NCI-H460 (cell line): ENCODE data around the gene HECTD4. TPM values are rescaled to one million over a fixed set of nuclear protein-coding genes. Genes with fewer than 3 reads are reported as not detected.
"Not testable (repeated sequence)": the region's sequence is repeated elsewhere in the genome, so short reads cannot be mapped to it uniquely, and the experiment has no call there.

Experiments used
- DNase-seq: peaks from one replicate; pipeline ENCODE4 v3.0.0-alpha.2; 2016; ENCODE audit warnings: low read depth; ENCODE audit errors: extremely low read depth
- total RNA-seq: library from RNA; depleted of rRNA; stranded (reverse); fragments of >200 nt; shearing (Covaris generic); gene quantifications from 2 replicates; pipeline ENCODE4 v1.2.3, GENCODE V29; 2014

HECTD4 gene
- total RNA-seq, 1 experiment from 2014 or later: 13.6 TPM

GRCh38 chr12:112285600-112286401 is 96.4 kb downstream of the HECTD4 start:
- DNase-seq: no peak

- DNase-seq: no peak
Observed at GRCh38 chr12:112283546-112283945, 98.7 kb downstream of the HECTD4 start.

DNA sequence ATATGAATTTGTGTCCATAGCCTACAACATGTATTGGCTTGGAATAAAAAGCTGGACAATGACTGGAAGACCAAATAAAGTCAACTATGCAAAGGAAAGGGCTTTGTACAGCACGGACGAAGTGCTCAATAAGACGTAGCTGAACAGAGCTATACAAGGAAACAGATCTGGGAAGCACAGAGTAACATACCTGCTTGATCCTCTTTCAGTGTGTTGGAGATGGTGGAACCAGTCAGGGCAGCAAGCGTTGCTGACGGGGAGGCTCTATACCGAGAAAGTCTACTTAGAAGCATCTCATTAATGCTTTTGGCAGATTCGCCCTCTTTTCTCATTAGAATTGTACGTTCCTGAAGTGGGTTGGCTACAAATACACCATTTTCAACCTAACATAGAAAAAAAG is 99.3 kb downstream of the HECTD4 start:
- DNase-seq: no peak

- DNase-seq: no peak
Observed at GRCh38 chr12:112275836-112276235, 106.4 kb downstream of the HECTD4 start.

DNA sequence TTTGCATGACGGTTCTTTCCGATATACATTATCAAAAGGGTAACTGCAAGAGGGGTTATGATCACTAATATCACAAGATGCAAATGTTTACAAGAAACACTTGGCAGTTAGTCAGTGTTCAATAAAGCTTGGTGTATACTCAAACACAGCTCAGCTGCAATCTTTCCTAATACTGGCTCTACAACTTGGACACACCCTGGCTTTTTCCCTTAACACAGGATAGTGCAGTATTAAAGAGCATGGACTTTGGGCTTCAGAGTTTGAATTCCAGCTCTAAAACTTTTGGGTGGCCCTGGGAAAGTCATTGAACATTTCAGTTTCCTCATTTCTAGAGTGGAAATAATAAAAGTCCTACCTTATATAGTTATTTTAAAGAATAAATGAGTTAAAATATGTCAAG is 107.0 kb downstream of the HECTD4 start:
- DNase-seq: no peak

- DNase-seq: no peak
Observed at GRCh38 chr12:112270673-112271072, 111.6 kb downstream of the HECTD4 start.

DNA sequence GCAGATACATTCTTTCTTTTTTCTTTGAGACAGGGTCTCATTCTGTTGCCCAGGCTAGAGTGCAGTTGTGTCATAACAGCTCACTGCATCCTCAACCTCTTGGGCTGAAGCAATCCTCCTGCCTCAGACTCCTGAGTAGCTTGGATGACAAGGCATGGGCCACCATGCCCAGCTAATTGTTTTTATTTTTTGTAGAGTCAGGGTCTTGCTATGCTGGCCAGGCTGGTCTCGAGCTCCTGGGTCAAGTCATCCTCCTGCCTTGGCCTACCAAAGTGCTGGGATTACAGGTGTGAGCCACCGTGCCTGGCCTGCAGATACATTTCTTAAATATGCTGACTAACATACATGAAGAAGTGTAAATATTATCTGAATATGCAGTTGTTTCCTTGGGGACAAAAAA is 115.8 kb downstream of the HECTD4 start:
- DNase-seq: no peak

DNA sequence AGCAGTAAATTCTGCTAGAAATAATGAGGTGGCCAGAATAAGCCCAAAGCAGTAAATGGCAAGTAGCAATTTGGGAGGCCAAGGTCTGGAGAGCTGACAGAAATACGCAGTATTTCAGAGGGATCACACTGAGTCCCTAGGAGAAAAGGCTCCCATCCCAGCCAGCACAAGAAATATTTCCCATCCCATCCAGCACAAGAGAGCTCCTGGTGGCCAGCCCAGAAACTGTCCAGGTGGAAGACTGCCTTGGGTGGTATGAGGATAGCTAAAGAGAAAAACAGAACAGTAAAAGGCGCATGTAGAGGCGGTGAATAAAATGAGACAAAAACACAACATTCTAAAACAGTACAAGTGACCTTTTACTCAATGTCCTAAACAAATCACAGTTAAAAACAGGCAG is 120.7 kb downstream of the HECTD4 start:
- peak; percentile 3 for DNase-seq

DNA sequence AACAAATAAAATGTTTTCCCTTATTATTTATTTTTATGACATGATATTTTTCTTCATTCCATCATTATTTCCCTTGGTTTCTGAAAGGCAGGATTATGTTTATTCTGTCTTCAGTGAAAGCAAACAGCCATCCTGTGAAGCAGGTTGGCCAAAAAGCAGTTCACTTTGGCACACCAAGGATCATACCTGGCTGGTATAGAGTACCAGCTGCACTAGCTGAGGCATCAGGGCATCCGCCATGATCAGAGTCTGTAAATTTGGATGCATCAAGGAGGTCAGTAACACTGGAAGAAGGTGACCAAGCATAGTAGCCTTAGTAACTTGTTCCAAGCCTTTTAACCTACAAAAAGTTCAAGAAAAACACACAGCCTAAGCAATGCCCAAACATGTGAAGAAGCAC is 123.3 kb downstream of the HECTD4 start:
- no peak for DNase-seq

GRCh38 chr12:112256780-112257179 is 125.5 kb downstream of the HECTD4 start:
- DNase-seq: no peak

- DNase-seq: no peak
Observed at GRCh38 chr12:112252184-112252583, 130.0 kb downstream of the HECTD4 start.

GRCh38 chr12:112244902-112245301 is 137.3 kb downstream of the HECTD4 start:
- not testable (repeated sequence) for DNase-seq

DNA sequence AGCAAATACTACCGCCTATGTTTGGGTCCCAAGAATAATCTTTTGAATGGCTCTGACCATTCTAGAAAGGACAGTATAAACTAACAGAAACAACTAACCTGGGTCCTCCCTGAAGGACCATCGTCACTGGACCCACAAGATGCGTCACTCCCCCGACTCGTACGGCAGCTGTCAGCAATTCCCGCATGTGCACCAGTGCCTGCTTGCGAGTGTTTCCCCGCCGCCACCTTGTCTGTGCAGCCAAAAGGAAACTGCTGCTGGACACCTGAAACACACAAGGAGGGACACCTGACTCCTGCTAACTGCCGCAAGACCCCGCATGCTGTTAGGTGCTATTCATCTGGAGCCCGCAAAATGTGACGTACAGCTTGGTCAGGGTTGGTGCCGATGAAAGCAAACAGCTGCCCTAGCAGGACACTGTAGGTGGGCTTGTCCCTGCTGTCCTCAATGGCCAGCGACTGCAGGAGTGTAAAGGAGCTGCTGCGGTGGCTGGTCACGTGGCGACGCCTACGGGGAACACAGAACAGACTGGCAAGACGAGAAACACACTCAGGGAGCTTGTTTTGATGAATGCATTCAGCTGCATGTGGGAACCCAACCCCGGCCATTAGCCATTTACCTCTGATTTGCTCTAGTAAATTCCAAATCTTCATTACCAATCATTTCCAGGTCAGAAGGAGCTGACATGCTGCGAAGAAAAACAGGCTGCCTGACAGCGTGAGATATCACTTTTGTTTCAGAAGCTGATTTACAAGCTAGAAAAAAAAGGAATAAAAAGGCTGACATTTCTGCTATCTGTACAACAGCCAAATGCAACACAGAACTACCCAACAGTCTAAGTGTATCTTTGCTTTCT is 138.7 kb downstream of the HECTD4 start:
- DNase-seq: no peak

DNA sequence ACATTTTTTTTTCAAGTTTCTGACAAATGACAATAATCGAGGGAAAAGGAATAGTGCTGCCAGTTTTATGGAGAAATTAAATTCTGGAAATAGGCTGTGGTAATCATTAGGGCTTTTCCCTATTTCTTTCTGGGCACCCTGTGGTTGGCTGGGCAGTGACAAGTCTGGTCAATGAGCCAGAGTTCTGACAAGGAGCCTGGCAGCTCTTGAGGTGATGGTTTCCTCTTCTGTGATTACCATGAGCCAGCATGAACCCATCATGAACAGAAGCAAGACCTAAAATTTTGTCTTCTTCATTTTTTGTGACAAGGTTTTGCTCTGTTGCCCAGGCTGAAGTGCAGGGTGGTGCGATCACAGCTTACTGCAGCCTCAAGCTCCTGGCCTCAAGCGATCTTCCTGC is 141.1 kb downstream of the HECTD4 start:
- no peak for DNase-seq

DNA sequence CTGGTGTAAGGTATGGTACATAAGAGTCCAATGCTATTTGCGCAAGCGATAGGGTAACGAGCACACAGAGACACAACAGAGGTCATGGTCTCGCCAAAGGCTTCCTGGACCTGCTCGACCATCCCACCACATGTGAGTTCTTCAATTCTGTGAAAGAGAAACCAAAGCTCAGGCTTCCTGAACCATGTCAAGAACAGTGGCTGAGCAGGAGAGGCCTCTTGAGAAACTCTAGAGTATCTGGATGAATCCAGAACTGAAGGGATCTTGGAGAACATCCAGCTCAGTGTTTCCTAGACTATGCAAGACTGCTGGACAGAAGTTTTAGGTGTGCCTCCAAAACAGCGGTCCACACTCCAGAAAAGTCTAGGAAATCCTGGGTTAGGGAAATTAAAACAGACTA is 142.3 kb downstream of the HECTD4 start:
- DNase-seq: no peak

GRCh38 chr12:112239020-112239419 is 143.2 kb downstream of the HECTD4 start:
- DNase-seq: no peak

DNA sequence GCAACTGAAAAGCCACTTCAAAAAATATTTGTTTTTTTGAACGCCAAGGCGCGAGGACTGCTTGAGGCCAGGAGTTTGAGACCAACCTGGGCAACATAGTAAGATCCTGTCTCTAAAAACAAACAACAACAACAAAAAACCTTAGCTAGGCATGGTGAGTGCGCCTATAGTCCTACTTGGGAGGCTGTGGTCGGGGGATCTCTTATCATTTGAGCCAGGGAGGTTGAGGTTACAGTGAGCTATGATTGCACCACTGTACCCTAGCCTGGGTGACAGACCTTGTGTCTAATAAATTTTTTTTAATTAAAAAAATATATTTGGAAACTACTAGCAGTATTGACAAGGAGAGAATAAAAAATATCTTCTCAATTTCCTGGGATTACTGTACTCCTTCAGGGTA is 143.8 kb downstream of the HECTD4 start:
- DNase-seq: no peak

- DNase-seq: no peak
Observed at GRCh38 chr12:112236786-112237185, 145.4 kb downstream of the HECTD4 start.

GRCh38 chr12:112236386-112236785 is 145.8 kb downstream of the HECTD4 start:
- DNase-seq: no peak

DNA sequence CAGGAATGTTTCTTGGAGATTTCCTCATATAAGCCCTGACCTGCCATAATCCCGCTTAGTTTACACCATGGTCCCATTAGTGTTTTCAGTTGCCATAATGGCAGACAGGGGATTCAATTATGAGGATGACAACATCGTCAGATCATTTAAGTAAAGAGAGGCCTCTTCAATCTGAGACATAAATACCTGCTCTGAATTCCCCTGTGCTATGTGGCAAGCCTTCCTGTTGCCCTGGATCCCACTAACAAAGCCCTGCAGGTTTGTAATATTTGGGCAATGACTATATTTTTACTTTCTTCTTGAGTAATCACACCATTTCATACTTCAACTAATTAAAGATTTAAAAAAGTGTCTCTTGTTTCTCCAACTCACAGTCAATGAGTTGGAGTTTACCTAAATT is 147.9 kb downstream of the HECTD4 start:
- no peak for DNase-seq

GRCh38 chr12:112233242-112233641 is 149.0 kb downstream of the HECTD4 start:
- DNase-seq: no peak

DNA sequence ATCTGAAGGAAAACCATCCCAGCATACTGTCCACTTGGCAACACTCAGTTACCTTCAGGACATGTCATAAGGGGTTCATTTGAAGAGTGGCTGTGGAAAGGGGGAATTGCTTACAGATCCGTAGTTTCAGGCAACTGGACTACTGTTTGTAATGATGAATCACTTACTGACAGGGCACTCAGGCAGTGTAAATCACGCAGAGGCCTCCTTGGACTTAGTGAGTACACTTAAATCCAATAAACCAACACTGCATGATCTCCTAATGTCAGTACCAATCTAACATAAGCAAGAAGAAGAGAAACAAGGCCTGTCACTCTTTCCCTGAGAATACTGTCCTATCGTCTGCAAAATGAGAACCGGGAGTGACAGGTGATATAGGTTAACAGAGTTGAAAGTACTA is 152.1 kb downstream of the HECTD4 start:
- no peak for DNase-seq
